ENCODE results near the gene RGS4.

DNA sequence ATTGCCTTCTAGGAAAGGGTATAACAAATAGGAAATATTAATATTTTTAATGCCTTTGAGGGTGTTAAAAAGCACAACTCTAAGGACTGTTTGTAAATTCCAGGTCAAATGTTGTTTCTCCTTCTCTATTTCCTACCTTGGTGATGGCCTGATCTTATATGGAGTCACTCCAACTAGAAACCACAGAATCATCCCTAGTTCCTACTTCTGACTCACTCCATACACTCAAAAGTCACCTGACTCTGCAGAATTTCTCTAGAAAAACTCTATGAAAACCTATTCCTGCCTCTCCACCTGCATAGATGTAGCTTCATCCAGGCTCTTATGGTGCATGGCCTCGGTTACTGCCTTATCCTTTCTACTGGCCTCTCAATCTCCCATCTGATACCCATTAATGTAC is 14.5 kb downstream of the RGS4 start:
- no peak for TF ChIP-seq ZNF274 (IDR thresholded peaks at IDR 0.05; ENCODE audit: low read depth, low read length)
- TF ChIP-seq SUZ12 (IDR thresholded peaks at IDR 0.05; ENCODE audit: extremely low read depth, insufficient read depth, insufficient read length): no peak
- no peak for TF ChIP-seq YY1 (IDR thresholded peaks at IDR 0.05; ENCODE audit: insufficient read depth, insufficient read length)
